DOHH2 (cell line): ENCODE measurements around the gene CBX4.

Experiments
- EZH2phosphoT487 ChIP-seq: fragments of 200-600 bp; sonication (generic); IDR thresholded peaks from 2 replicates; pipeline ENCODE4 v1.6.1; 2017; ENCODE audit warnings: borderline replicate concordance, mild to moderate bottlenecking, antibody characterized with exemption, low read length, moderate library complexity, mixed read lengths
- TF ChIP-seq, protein P1 (sequence below): fragments of 200-600 bp; sonication (generic); IDR thresholded peaks from one replicate; pipeline ENCODE4 v1.5.1; 2014; ENCODE audit warnings: antibody characterized with exemption, mild to moderate bottlenecking, low read depth, low read length; ENCODE audit not compliant: poor library complexity, severe bottlenecking

DNA sequence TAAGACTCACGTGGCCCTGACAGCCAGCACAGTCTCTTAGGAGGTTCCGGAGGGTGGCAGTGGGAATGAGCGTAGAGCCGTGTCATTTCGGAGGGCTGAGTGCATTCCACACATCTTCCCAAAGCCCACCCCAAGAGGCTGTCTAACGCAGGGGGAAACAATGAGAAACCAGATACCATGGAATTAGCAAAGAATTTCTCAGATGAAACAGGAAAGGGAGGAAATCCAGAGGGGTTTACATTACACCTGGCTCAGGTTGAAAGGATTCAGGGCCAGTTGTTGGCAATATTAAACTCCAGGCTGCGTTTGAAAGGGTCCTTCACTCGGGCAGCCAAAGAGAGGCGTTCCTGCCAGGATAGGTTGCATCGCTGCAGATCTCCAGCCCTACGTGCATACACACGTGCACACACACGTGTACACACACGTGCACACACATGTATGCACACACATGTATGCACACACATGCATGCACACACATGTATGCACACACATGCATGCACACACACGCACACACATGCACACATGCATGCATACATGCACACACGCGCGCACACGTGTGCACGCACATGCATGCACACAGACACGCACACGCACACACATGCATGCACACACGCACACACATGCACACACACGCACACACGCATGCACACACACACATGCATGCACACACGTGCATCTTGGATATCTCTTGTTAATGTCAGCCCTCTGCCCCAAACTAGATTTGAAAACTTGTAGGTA, 12.2 kb downstream of the CBX4 start:
- TF ChIP-seq, protein P1, sequence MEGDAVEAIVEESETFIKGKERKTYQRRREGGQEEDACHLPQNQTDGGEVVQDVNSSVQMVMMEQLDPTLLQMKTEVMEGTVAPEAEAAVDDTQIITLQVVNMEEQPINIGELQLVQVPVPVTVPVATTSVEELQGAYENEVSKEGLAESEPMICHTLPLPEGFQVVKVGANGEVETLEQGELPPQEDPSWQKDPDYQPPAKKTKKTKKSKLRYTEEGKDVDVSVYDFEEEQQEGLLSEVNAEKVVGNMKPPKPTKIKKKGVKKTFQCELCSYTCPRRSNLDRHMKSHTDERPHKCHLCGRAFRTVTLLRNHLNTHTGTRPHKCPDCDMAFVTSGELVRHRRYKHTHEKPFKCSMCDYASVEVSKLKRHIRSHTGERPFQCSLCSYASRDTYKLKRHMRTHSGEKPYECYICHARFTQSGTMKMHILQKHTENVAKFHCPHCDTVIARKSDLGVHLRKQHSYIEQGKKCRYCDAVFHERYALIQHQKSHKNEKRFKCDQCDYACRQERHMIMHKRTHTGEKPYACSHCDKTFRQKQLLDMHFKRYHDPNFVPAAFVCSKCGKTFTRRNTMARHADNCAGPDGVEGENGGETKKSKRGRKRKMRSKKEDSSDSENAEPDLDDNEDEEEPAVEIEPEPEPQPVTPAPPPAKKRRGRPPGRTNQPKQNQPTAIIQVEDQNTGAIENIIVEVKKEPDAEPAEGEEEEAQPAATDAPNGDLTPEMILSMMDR, result no peak
- no peak for TF ChIP-seq EZH2phosphoT487
